Large intestine (tissue), 3 donors: ENCODE data around the gene UTP11. TPM values are rescaled to one million over a fixed set of nuclear protein-coding genes. Genes with fewer than 3 reads are reported as not detected.

Source experiments
- DNase-seq, 2 donors: peaks; one replicate each; pipeline versions ENCODE4 v3.0.0 to v3.0.0-alpha.2; 2013
- H3K27ac ChIP-seq: one replicate; pipeline ENCODE4 v1.5.1; 2013; ENCODE audit warnings: low read length
- H3K27me3 ChIP-seq: 2 replicates; pipeline ENCODE4 v1.6.1; 2013; ENCODE audit warnings: low read length; ENCODE audit not compliant: control insufficient read depth, insufficient read depth
- H3K36me3 ChIP-seq: 2 replicates; pipeline ENCODE4 v1.6.1; 2013; ENCODE audit warnings: low read length; ENCODE audit not compliant: control insufficient read depth, insufficient read depth
- H3K4me1 ChIP-seq: one replicate; pipeline ENCODE4 v1.6.1; 2013; ENCODE audit warnings: low read length; ENCODE audit not compliant: control insufficient read depth, insufficient read depth
- H3K4me3 ChIP-seq: one replicate; pipeline ENCODE4 v1.5.1; 2013; ENCODE audit warnings: low read length
- H3K9me3 ChIP-seq: one replicate; pipeline ENCODE4 v1.6.1; 2013; ENCODE audit warnings: mild to moderate bottlenecking, low read depth, low read length, moderate library complexity; ENCODE audit not compliant: control insufficient read depth
- WGBS: methylation state at CpG from one replicate; pipeline ENCODE4 v1.1.5; 2013; ENCODE audit warnings: low lambda C conversion rate; ENCODE audit not compliant: insufficient coverage; 5-methylcytosine and 5-hydroxymethylcytosine counted together
- polyA plus RNA-seq: library from polyadenylated mRNA; unstranded; fragments of 120-200 nt; gene quantifications from one replicate; pipeline ENCODE4 v1.2.1, GENCODE V29; 2013

The UTP11 gene
- polyA plus RNA-seq, 1 donor, result 39.0 TPM

- H3K4me1 ChIP-seq, result peaks cover 40% of the 10 kb centered on the region
- peaks cover 4% of the 10 kb centered on the region for H3K36me3 ChIP-seq
- DNase-seq, result no peak
- H3K4me3 ChIP-seq, result peak overlapping the region; percentile 56
- no peaks in the 10 kb centered on the region for H3K27me3 ChIP-seq
- H3K27ac ChIP-seq, result peak overlapping the region; percentile 24
- no peaks in the 10 kb centered on the region for H3K9me3 ChIP-seq
- WGBS, result no CpG with 5 or more reads among the region's 8 CpGs
These were observed 9.0 kb upstream of the UTP11 start for GRCh38 chr1:38003261-38004250.

GRCh38 chr1:38004284-38005108 is 8.0 kb upstream of the UTP11 start:
- Histone ChIP-seq H3K27me3 (no peaks in the 10 kb centered on the region), H3K4me1 (peaks cover 35% of the 10 kb centered on the region), H3K4me3 (peak overlapping the region; percentile 56), H3K36me3 (no peaks in the 10 kb centered on the region), H3K9me3 (no peaks in the 10 kb centered on the region), H3K27ac (peak overlapping the region; percentile 24)
- 45% methylated on average over 2 of the region's 26 CpGs for WGBS
- DNase-seq, result peak in 1 of 2 donors; percentile 30

- Histone ChIP-seq H3K4me1 (peaks cover 26% of the 10 kb centered on the region), H3K27me3 (no peaks in the 10 kb centered on the region), H3K27ac (peak within 1 kb of the TSS; percentile 24), H3K4me3 (peak within 1 kb of the TSS; percentile 56), H3K9me3 (no peaks in the 10 kb centered on the region), H3K36me3 (no peaks in the 10 kb centered on the region)
- no CpG with 5 or more reads among the region's 83 CpGs for WGBS
- DNase-seq, result peak in 1 of 2 donors; percentile 37
These were observed 7.1 kb upstream of the UTP11 start, which contains the start of gene FHL3 for GRCh38 chr1:38005195-38006007. Gene FHL3, minus strand, starts transcription at chr1:38005514. Its CDS starts 6,102 bp downstream, at chr1:37999412.

GRCh38 chr1:38006008-38006828 is 6.3 kb upstream of the UTP11 start:
- Histone ChIP-seq H3K36me3 (no peaks in the 10 kb centered on the region), H3K4me3 (peak overlapping the region; percentile 24), H3K27me3 (no peaks in the 10 kb centered on the region), H3K27ac (no peak overlapping the region), H3K9me3 (no peaks in the 10 kb centered on the region), H3K4me1 (peaks cover 18% of the 10 kb centered on the region)
- no CpG with 5 or more reads among the region's 12 CpGs for WGBS
- no peak for DNase-seq

GRCh38 chr1:38009088-38009840 is 3.3 kb upstream of the UTP11 start:
- Histone ChIP-seq H3K9me3 (peaks cover 6% of the 10 kb centered on the region), H3K4me1 (peaks cover 12% of the 10 kb centered on the region), H3K27me3 (no peaks in the 10 kb centered on the region), H3K4me3 (no peak overlapping the region), H3K27ac (no peak overlapping the region), H3K36me3 (peaks cover 2% of the 10 kb centered on the region)
- DNase-seq, result peak in 1 of 2 donors; percentile 44
- WGBS, result no CpG with 5 or more reads among the region's 8 CpGs

- H3K9me3 ChIP-seq, result peaks cover 6% of the 10 kb centered on the region
- H3K36me3 ChIP-seq, result peaks cover 3% of the 10 kb centered on the region
- WGBS, result no CpG with 5 or more reads among the region's 6 CpGs
- no peak for DNase-seq
- no peaks in the 10 kb centered on the region for H3K27me3 ChIP-seq
- H3K27ac ChIP-seq, result no peak overlapping the region
- H3K4me3 ChIP-seq, result no peak overlapping the region
- H3K4me1 ChIP-seq, result peaks cover 12% of the 10 kb centered on the region
These were observed 2.7 kb upstream of the UTP11 start for GRCh38 chr1:38009841-38010180.

- Histone ChIP-seq H3K36me3 (peaks cover 27% of the 10 kb centered on the region), H3K27me3 (no peaks in the 10 kb centered on the region), H3K9me3 (peaks cover 6% of the 10 kb centered on the region), H3K4me3 (peak overlapping the region; percentile 89), H3K27ac (peak overlapping the region; percentile 91), H3K4me1 (peaks cover 8% of the 10 kb centered on the region)
- DNase-seq, result no peak
- no CpG with 5 or more reads among the region's 4 CpGs for WGBS
These were observed 691 bp downstream of the UTP11 start for GRCh38 chr1:38013227-38013622.

GRCh38 chr1:38014171-38014570 is 1.6 kb downstream of the UTP11 start:
- peaks cover 8% of the 10 kb centered on the region for H3K4me1 ChIP-seq
- H3K4me3 ChIP-seq, result no peak overlapping the region

More at GRCh38 chr1:38014171-38014570, 1.6 kb downstream of the UTP11 start:
- Histone ChIP-seq H3K9me3 (peaks cover 6% of the 10 kb centered on the region), H3K27me3 (no peaks in the 10 kb centered on the region), H3K36me3 (peaks cover 35% of the 10 kb centered on the region), H3K27ac (no peak overlapping the region)
- DNase-seq, result no peak
- WGBS, result no CpG with 5 or more reads among the region's 4 CpGs
